ENCODE measurements around the gene SPDYE1.
"Not testable (repeated sequence)": the region's sequence is repeated elsewhere in the genome, so short reads cannot be mapped to it uniquely, and the experiment has no call there.

GRCh38 chr7:44040493-44040891 lies 42.8 kb downstream of the SPDYE1 start:
- not testable (repeated sequence) for TF ChIP-seq REST (IDR thresholded peaks at IDR 0.05; ENCODE audit: insufficient read depth in 1 of 2, low read depth in 2 of 2, low read length in 1 of 2); CTCF (IDR thresholded peaks at IDR 0.05)
